NCI-H187 (cell line): Measurements from ENCODE around the gene GLT6D1.

ENCODE experiments used
- DNase-seq, 2 experiments: peaks; one replicate each; lab custom pipeline; 2025; lab: John Stamatoyannopoulos, UW

GLT6D1 gene

GRCh38 chr9:135608294-135608998, 30.9 kb downstream of the GLT6D1 start:
- no peak for DNase-seq

- no peak for DNase-seq
Measured at GRCh38 chr9:135607401-135608293, 31.7 kb downstream of the GLT6D1 start.

GRCh38 chr9:135606885-135607259, 32.5 kb downstream of the GLT6D1 start:
- no peak for DNase-seq

GRCh38 chr9:135605238-135605781, 34.0 kb downstream of the GLT6D1 start:
- no peak for DNase-seq

- DNase-seq, result no peak
Measured at GRCh38 chr9:135604437-135605237, 34.7 kb downstream of the GLT6D1 start.

GRCh38 chr9:135602789-135603481, 36.4 kb downstream of the GLT6D1 start:
- DNase-seq, result no peak

- DNase-seq, result no peak
Measured at GRCh38 chr9:135601988-135602387, 37.4 kb downstream of the GLT6D1 start.

GRCh38 chr9:135600296-135600817, 39.0 kb downstream of the GLT6D1 start:
- no peak for DNase-seq

GRCh38 chr9:135596211-135596610, 43.1 kb downstream of the GLT6D1 start:
- no peak for DNase-seq

GRCh38 chr9:135592625-135593024, 46.7 kb downstream of the GLT6D1 start:
- DNase-seq, result no peak

- no peak for DNase-seq
Measured at GRCh38 chr9:135592331-135592590, 47.1 kb downstream of the GLT6D1 start.

- DNase-seq, result no peak
Measured at GRCh38 chr9:135591506-135592330, 47.6 kb downstream of the GLT6D1 start.

- DNase-seq, result no peak
Measured at GRCh38 chr9:135590486-135591079, 48.8 kb downstream of the GLT6D1 start.

GRCh38 chr9:135589596-135590485, 49.5 kb downstream of the GLT6D1 start:
- DNase-seq, result no peak

- DNase-seq, result no peak
Measured at GRCh38 chr9:135588886-135589595, 50.3 kb downstream of the GLT6D1 start.

GRCh38 chr9:135588371-135588770, 51.0 kb downstream of the GLT6D1 start:
- no peak for DNase-seq

- DNase-seq, result no peak
Measured at GRCh38 chr9:135587658-135588057, 51.7 kb downstream of the GLT6D1 start.

- DNase-seq, result no peak
Measured at GRCh38 chr9:135586601-135587109, 52.7 kb downstream of the GLT6D1 start.
